HG03097 (cell line): Measurements from ENCODE around the gene HPS1.

ENCODE experiments used
- ATAC-seq: cut with Tn5 transposase; IDR thresholded peaks from one replicate; pipeline ENCODE4 v1.9.1; 2021; ENCODE audit not compliant: unreplicated experiment, low FRiP score

Gene HPS1

GRCh38 chr10:98465866-98466265 is 19.1 kb upstream of the HPS1 start:
- no peak for ATAC-seq

GRCh38 chr10:98463976-98464754 is 17.4 kb upstream of the HPS1 start:
- ATAC-seq: no peak

GRCh38 chr10:98463016-98463415 is 16.3 kb upstream of the HPS1 start:
- no peak for ATAC-seq

GRCh38 chr10:98461500-98461842 is 14.7 kb upstream of the HPS1 start:
- no peak for ATAC-seq

GRCh38 chr10:98460837-98461499 is 14.2 kb upstream of the HPS1 start:
- ATAC-seq: no peak

- no peak for ATAC-seq
Measured at GRCh38 chr10:98458809-98459784, 12.4 kb upstream of the HPS1 start.

- no peak for ATAC-seq
Measured at GRCh38 chr10:98457721-98458120, 11.0 kb upstream of the HPS1 start.

GRCh38 chr10:98456686-98457482 is 10.1 kb upstream of the HPS1 start:
- ATAC-seq: no peak

- no peak for ATAC-seq
Measured at GRCh38 chr10:98456043-98456570, 9.4 kb upstream of the HPS1 start.

GRCh38 chr10:98453729-98454128 is 7.0 kb upstream of the HPS1 start:
- no peak for ATAC-seq

- ATAC-seq: no peak
Measured at GRCh38 chr10:98450618-98451017, 3.9 kb upstream of the HPS1 start.

GRCh38 chr10:98449287-98449686 is 2.6 kb upstream of the HPS1 start:
- ATAC-seq: no peak

GRCh38 chr10:98446151-98446660 is 529 bp downstream of the HPS1 start:
- peak; percentile 8 for ATAC-seq

- ATAC-seq: no peak
Measured at GRCh38 chr10:98445200-98445812, 1.4 kb downstream of the HPS1 start.

- ATAC-seq: no peak
Measured at GRCh38 chr10:98444314-98445006, 2.3 kb downstream of the HPS1 start.

- ATAC-seq: no peak
Measured at GRCh38 chr10:98438715-98439114, 8.0 kb downstream of the HPS1 start.

GRCh38 chr10:98436704-98437103 is 10.0 kb downstream of the HPS1 start:
- ATAC-seq: no peak

GRCh38 chr10:98435178-98435577 is 11.6 kb downstream of the HPS1 start:
- ATAC-seq: no peak
